Suprapubic skin (tissue), 4 donors: Measurements from ENCODE around the gene RRM2.

ENCODE experiments used
- EP300 ChIP-seq: sonication (generic); formaldehyde crosslinking; IDR thresholded peaks from one replicate; pipeline ENCODE4 v1.6.1; 2017; ENCODE audit warnings: antibody characterized with exemption
- POLR2A ChIP-seq, 2 donors: fragments of 450-650 bp; IDR thresholded peaks; one replicate each; pipeline ENCODE4 v1.6.1; 2017; ENCODE audit warnings: antibody characterized with exemption in 2 of 2, mild to moderate bottlenecking in 2 of 2, moderate library complexity in 2 of 2
- POLR2AphosphoS5 ChIP-seq, 3 donors: sonication (generic); formaldehyde crosslinking; IDR thresholded peaks; one replicate each; pipeline ENCODE4 v1.6.1; 2017; ENCODE audit warnings: antibody characterized with exemption in 3 of 3
- TF ChIP-seq, protein P1 (sequence below), 2 donors: fragments of 200-600 bp in 1 of 2; fragments of 450-650 bp in 1 of 2; sonication (generic) in 1 of 2; IDR thresholded peaks; one replicate each; pipeline ENCODE4 v1.5.1; 2016 to 2019; ENCODE audit warnings: antibody characterized with exemption in 2 of 2, mild to moderate bottlenecking in 1 of 2, moderate library complexity in 1 of 2

- TF ChIP-seq, protein P1, sequence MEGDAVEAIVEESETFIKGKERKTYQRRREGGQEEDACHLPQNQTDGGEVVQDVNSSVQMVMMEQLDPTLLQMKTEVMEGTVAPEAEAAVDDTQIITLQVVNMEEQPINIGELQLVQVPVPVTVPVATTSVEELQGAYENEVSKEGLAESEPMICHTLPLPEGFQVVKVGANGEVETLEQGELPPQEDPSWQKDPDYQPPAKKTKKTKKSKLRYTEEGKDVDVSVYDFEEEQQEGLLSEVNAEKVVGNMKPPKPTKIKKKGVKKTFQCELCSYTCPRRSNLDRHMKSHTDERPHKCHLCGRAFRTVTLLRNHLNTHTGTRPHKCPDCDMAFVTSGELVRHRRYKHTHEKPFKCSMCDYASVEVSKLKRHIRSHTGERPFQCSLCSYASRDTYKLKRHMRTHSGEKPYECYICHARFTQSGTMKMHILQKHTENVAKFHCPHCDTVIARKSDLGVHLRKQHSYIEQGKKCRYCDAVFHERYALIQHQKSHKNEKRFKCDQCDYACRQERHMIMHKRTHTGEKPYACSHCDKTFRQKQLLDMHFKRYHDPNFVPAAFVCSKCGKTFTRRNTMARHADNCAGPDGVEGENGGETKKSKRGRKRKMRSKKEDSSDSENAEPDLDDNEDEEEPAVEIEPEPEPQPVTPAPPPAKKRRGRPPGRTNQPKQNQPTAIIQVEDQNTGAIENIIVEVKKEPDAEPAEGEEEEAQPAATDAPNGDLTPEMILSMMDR (IDR thresholded peaks at IDR 0.05), result no peak
- no peak for TF ChIP-seq POLR2A (IDR thresholded peaks at IDR 0.05)
- TF ChIP-seq POLR2AphosphoS5 (IDR thresholded peaks at IDR 0.05), result no peak
- TF ChIP-seq EP300, result no peak
These were observed 2.2 kb upstream of the RRM2 start for GRCh38 chr2:10120158-10120876.
